Measurements from ENCODE around the gene PSORS1C1. TPM values are rescaled to one million over a fixed set of nuclear protein-coding genes. Genes with fewer than 3 reads are reported as not detected.

Gene PSORS1C1
- total RNA-seq, 1 experiment from 2014 or later = 0.48 TPM

- no peak overlapping the region for H2AK5ac ChIP-seq (ENCODE audit: insufficient read length, low read length)
- H2BK12ac ChIP-seq (ENCODE audit: insufficient read length, low read depth, low read length) = no peak overlapping the region
- no peak overlapping the region for H2BK20ac ChIP-seq (ENCODE audit: low read depth, low read length, poor library complexity, severe bottlenecking)
- H3K79me2 ChIP-seq (ENCODE audit: insufficient read depth, low read length) = no peaks in the 10 kb centered on the region
- no peak overlapping the region for H2AFZ ChIP-seq (ENCODE audit: low read length)
- H3T11ph ChIP-seq (ENCODE audit: low read length) = no peak overlapping the region
- no peaks in the 10 kb centered on the region for H4K20me1 ChIP-seq (ENCODE audit: control insufficient read depth, insufficient read depth, insufficient read length)
- H4K8ac ChIP-seq (replicated peaks; ENCODE audit: insufficient read length, low read depth, low read length) = no peak overlapping the region
- H3K27ac Mint-ChIP-seq = peak overlapping the region; percentile 48 to 90 (median 53); a peak in 5 of 7 replicates
- H3K9ac ChIP-seq (ENCODE audit: extremely low read depth, insufficient read length, low read length) = no peak overlapping the region
- peaks cover 43 to 49% of the 10 kb centered on the region in 2 experiments for H3K4me1 Mint-ChIP-seq
- no peaks in the 10 kb centered on the region; the same call in none of the 2 replicates for H3K27me3 Mint-ChIP-seq (ENCODE audit: low read depth)
- no peak overlapping the region for H2BK120ac ChIP-seq (ENCODE audit: low read depth, low read length, poor library complexity, severe bottlenecking)
- H3K27ac ChIP-seq (ENCODE audit: insufficient read length, low read depth, low read length) = no peak overlapping the region
- H3K4me1 ChIP-seq (ENCODE audit: insufficient read depth, low read length) = peaks cover 7% of the 10 kb centered on the region; the same call in 1 of the 2 replicates
- no peak overlapping the region for H4K5ac ChIP-seq (ENCODE audit: insufficient read length, low read depth, low read length)
- H3K36me3 Mint-ChIP-seq (ENCODE audit: insufficient read depth in 1 of 3, low read depth in 3 of 3) = peaks cover 10 to 24% (median 20%) of the 10 kb centered on the region in 3 experiments
- H3K79me1 ChIP-seq (ENCODE audit: insufficient read depth, low read depth, low read length, poor library complexity, severe bottlenecking) = no peaks in the 10 kb centered on the region
- no peaks in the 10 kb centered on the region for H3K27me3 ChIP-seq (ENCODE audit: insufficient read depth, low read length)
- peak overlapping the region in 1 of 2 experiments; percentile 48; a peak in 2 of 5 replicates for H3K4me3 Mint-ChIP-seq
- no peak overlapping the region for H2BK5ac ChIP-seq (ENCODE audit: insufficient read length, low read length)
- no peak overlapping the region for H3K56ac ChIP-seq (ENCODE audit: insufficient read length, low read depth, low read length)
- H3K4ac ChIP-seq (ENCODE audit: low read depth, low read length) = no peak overlapping the region
- no peak overlapping the region for H2BK15ac ChIP-seq (ENCODE audit: low read depth, low read length)
- no peaks in the 10 kb centered on the region for H3K9me3 ChIP-seq (ENCODE audit: control insufficient read depth, low read depth, low read length)
- no peaks in the 10 kb centered on the region for H3K23me2 ChIP-seq (ENCODE audit: insufficient read length, low read depth, low read length, poor library complexity, severe bottlenecking)
- H3K4me2 ChIP-seq (ENCODE audit: insufficient read depth, insufficient read length, low read length) = no peak overlapping the region
- H3K14ac ChIP-seq (ENCODE audit: insufficient read depth, low read length) = no peak overlapping the region
- no peaks in the 10 kb centered on the region; a peak in 1 of 5 replicates for H3K9me3 Mint-ChIP-seq
- H3K18ac ChIP-seq (ENCODE audit: insufficient read length, low read depth, low read length) = no peak overlapping the region
- peak; percentile 81 for DNase-seq
- no CpG with 5 or more reads among the region's 4 CpGs for WGBS (ENCODE audit: extremely low coverage, insufficient read length, low lambda C conversion rate)
- no peak overlapping the region for H4K91ac ChIP-seq (ENCODE audit: insufficient read length, low read depth, low read length)
- H3K23ac ChIP-seq (ENCODE audit: insufficient read length, low read depth, low read length) = no peak overlapping the region
- TF ChIP-seq CTCF (conservative IDR thresholded peaks at IDR 0.05) = no peak
Measured at GRCh38 chr6:31139599-31139998, 25.0 kb downstream of the PSORS1C1 start.
